GM23338 (cell line): Measurements from ENCODE around the gene PRPF6. TPM values are rescaled to one million over a fixed set of nuclear protein-coding genes. Genes with fewer than 3 reads are reported as not detected.

Source experiments
- ATAC-seq: fragments of 200-7000 bp; cut with Tn5 transposase; 3 replicates; pipeline ENCODE4 v1.9.1; 2020
- DNase-seq: peaks from one replicate; pipeline ENCODE4 v3.0.0-alpha.2; 2015; ENCODE audit warnings: low spot score
- H2AFZ ChIP-seq: fragments of 200-600 bp; sonication (generic); 2 replicates; pipeline ENCODE4 v1.8.0; 2016; ENCODE audit warnings: antibody characterized with exemption, mild to moderate bottlenecking, moderate library complexity
- H3F3A ChIP-seq: fragments of 200-600 bp; sonication (generic); replicated peaks from 2 replicates; pipeline ENCODE4 v1.8.0; 2017; ENCODE audit warnings: antibody characterized with exemption, mixed run types, low read depth
- H3K27ac ChIP-seq: fragments of 200-600 bp; sonication (generic); 2 replicates; pipeline ENCODE4 v1.6.1; 2016; ENCODE audit warnings: low read depth
- H3K27me3 ChIP-seq: fragments of 200-600 bp; sonication (generic); 2 replicates; pipeline ENCODE4 v1.8.0; 2016; ENCODE audit warnings: mild to moderate bottlenecking, mixed run types, moderate library complexity; ENCODE audit not compliant: insufficient read depth
- H3K36me3 ChIP-seq: fragments of 200-600 bp; sonication (generic); 2 replicates; pipeline ENCODE4 v1.8.0; 2016; ENCODE audit warnings: mild to moderate bottlenecking; ENCODE audit not compliant: insufficient read depth
- H3K4me1 ChIP-seq: fragments of 200-600 bp; sonication (generic); 2 replicates; pipeline ENCODE4 v1.8.0; 2016; ENCODE audit warnings: mild to moderate bottlenecking, moderate library complexity; ENCODE audit not compliant: insufficient read depth
- H3K4me2 ChIP-seq: fragments of 200-600 bp; sonication (generic); 2 replicates; pipeline ENCODE4 v1.7.1; 2017; ENCODE audit warnings: mixed run types
- H3K4me3 ChIP-seq: fragments of 200-600 bp; sonication (generic); 2 replicates; pipeline ENCODE4 v1.6.1; 2016; ENCODE audit warnings: mixed run types
- H3K79me2 ChIP-seq: fragments of 200-600 bp; sonication (generic); replicated peaks from 2 replicates; pipeline ENCODE4 v1.8.0; 2017; ENCODE audit warnings: mild to moderate bottlenecking; ENCODE audit not compliant: insufficient read depth
- H3K9me2 ChIP-seq: fragments of 200-600 bp; sonication (generic); 2 replicates; pipeline ENCODE4 v1.8.0; 2017; ENCODE audit not compliant: insufficient read depth
- H4K20me1 ChIP-seq: fragments of 200-600 bp; sonication (generic); replicated peaks from 2 replicates; pipeline ENCODE4 v1.8.0; 2017; ENCODE audit warnings: mild to moderate bottlenecking; ENCODE audit not compliant: insufficient read depth
- H3K27ac Mint-ChIP-seq: 2 replicates; pipeline ENCODE4 v1.8.0; 2020; ENCODE audit warnings: inconsistent platforms, mild to moderate bottlenecking, moderate library complexity, mixed read lengths
- H3K27me3 Mint-ChIP-seq: 3 replicates; pipeline ENCODE4 v1.8.0; 2022; ENCODE audit warnings: low read depth, mild to moderate bottlenecking, moderate library complexity, mixed read lengths, inconsistent platforms; ENCODE audit not compliant: insufficient read depth, poor library complexity
- H3K36me3 Mint-ChIP-seq: 3 replicates; pipeline ENCODE4 v1.8.0; 2021; ENCODE audit warnings: low read depth, mild to moderate bottlenecking, inconsistent platforms, moderate library complexity, mixed read lengths
- H3K4me1 Mint-ChIP-seq: 3 replicates; pipeline ENCODE4 v1.8.0; 2020; ENCODE audit warnings: mild to moderate bottlenecking, inconsistent platforms, mixed read lengths
- H3K4me3 Mint-ChIP-seq: 3 replicates; pipeline ENCODE4 v1.8.0; 2021; ENCODE audit warnings: moderate library complexity, mild to moderate bottlenecking, inconsistent platforms, mixed read lengths
- H3K9me3 Mint-ChIP-seq: 3 replicates; pipeline ENCODE4 v1.8.0; 2020; ENCODE audit warnings: moderate library complexity, mild to moderate bottlenecking, inconsistent platforms, mixed read lengths
- CREB1 ChIP-seq: fragments of 250-450 bp; sonication (Bioruptor Pico); IDR thresholded peaks from 2 replicates; pipeline ENCODE4 v1.5.0; 2020; ENCODE audit warnings: low read depth, mild to moderate bottlenecking, moderate library complexity
- CTCF ChIP-seq, 2 experiments: fragments of 200-600 bp in 1 of 2; sonication (generic) in 1 of 2; conservative IDR thresholded peaks; 2 replicates each; pipeline versions ENCODE4 v1.5.1 to v1.6.1; 2016 to 2017; ENCODE audit warnings: antibody characterized with exemption in 2 of 2, low read depth in 2 of 2, mild to moderate bottlenecking in 2 of 2, moderate library complexity in 1 of 2
- EZH2 ChIP-seq: fragments of 200-600 bp; sonication (generic); IDR thresholded peaks from one replicate; pipeline ENCODE4 v1.8.0; 2017; ENCODE audit warnings: antibody characterized with exemption, mild to moderate bottlenecking, low read depth; ENCODE audit not compliant: unreplicated experiment
- EZH2phosphoT487 ChIP-seq: fragments of 200-600 bp; sonication (generic); IDR thresholded peaks from one replicate; pipeline ENCODE4 v1.8.1; 2018; ENCODE audit warnings: antibody characterized with exemption; ENCODE audit not compliant: unreplicated experiment
- JUNB ChIP-seq: IDR thresholded peaks from one replicate; pipeline ENCODE4 v1.6.1; 2016; ENCODE audit warnings: antibody characterized with exemption; ENCODE audit not compliant: unreplicated experiment
- POLR2AphosphoS5 ChIP-seq: IDR thresholded peaks from 2 replicates; pipeline ENCODE4 v1.6.1; 2016; ENCODE audit warnings: antibody characterized with exemption, low read depth
- REST ChIP-seq: IDR thresholded peaks from one replicate; pipeline ENCODE4 v1.6.1; 2018; ENCODE audit warnings: antibody characterized with exemption; ENCODE audit not compliant: unreplicated experiment
- STAT1 ChIP-seq: IDR thresholded peaks from one replicate; pipeline ENCODE4 v1.6.1; 2016; ENCODE audit warnings: antibody characterized with exemption; ENCODE audit not compliant: unreplicated experiment
- ZNF114 ChIP-seq: fragments of 250-450 bp; sonication (Bioruptor Pico); IDR thresholded peaks from 2 replicates; pipeline ENCODE4 v1.5.0; 2020; ENCODE audit warnings: mild to moderate bottlenecking, moderate library complexity
- ZNF331 ChIP-seq: fragments of 250-450 bp; sonication (Bioruptor Pico); IDR thresholded peaks from 2 replicates; pipeline ENCODE4 v1.5.0; 2020; ENCODE audit warnings: low read depth, mild to moderate bottlenecking, moderate library complexity
- polyA plus RNA-seq: library from polyadenylated mRNA; unstranded; fragments of >200 nt; fragmentation: Nextera tagmentation; extraction: Ambion mirVana; gene quantifications from 2 replicates; pipeline ENCODE4 v1.2.1, GENCODE V29; 2016
- total RNA-seq: library from RNA; depleted of rRNA; stranded (reverse); fragments of >200 nt; shearing (Covaris generic); gene quantifications from 2 replicates; pipeline ENCODE4 v1.2.3, GENCODE V29; 2014
- TF ChIP-seq, protein P1 (sequence below): IDR thresholded peaks from 2 replicates; pipeline ENCODE4 v1.6.1; 2016; ENCODE audit warnings: antibody characterized with exemption

PRPF6 gene
- total and polyA plus RNA-seq, 2 experiments from 2014 or later, result 53.8 to 79.9 TPM

DNA sequence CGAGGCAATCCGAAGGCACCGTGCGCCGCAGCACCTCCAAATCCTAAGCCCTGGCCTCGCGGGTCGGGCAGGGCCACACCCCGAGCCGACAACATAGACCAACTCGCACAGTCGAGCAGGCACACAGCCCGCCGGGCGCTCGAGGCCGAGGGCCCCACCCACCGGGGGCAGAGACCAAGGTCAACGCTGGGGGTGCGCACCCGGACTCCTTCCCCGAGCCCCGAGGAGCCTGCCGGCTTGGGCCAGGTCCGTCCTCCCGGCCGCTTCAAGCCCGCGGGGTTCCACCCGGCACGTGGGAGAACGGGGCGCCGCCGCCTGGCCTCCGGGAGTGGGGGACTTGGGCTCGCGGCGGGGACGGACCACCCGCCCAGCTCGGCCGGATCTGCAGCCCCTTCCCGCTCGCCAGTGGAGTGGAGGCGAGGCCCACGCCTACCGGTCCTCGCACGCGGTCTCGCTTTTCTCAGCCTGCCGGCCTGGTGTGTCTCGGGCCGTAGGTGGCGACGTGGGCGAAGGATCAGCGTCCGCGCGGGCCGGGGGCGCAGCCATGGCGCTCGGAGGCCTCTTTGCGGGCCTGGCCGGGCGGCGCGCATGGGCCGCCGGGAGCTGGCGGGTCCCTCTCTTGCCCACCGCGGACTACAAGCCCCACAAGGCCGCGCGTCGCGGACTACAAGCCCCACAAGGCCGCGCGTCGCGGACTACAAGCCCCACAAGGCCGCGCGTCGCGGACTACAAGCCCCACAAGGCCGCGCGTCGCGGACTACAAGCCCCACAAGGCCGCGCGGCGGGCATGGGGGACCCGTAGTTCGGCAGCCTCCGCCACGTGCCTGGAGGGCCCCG is 24.9 kb upstream of the PRPF6 start, which contains the start of gene UCKL1:
TSS of gene UCKL1 (minus strand) at position 590 of the 837 bp plus-strand sequence. CDS start at position 546, 44 bp downstream.
- ATAC-seq, result peak; percentile 69
- H3K4me3 ChIP-seq, result peak within 1 kb of the TSS; percentile 92
- TF ChIP-seq ZNF114 (CRISPR knock-in tag) (no peak; the same call in 1 of the 2 replicates), EZH2phosphoT487 (no peak), CTCF (conservative IDR thresholded peaks at IDR 0.05; ENCODE audit: low read depth in 2 of 2) (no peak), JUNB (no peak), REST (no peak), CREB1 (peak; percentile 60), EZH2 (no peak), STAT1 (no peak), ZNF331 (CRISPR knock-in tag) (no peak), POLR2AphosphoS5 (peak; percentile 87)
- TF ChIP-seq, protein P1, sequence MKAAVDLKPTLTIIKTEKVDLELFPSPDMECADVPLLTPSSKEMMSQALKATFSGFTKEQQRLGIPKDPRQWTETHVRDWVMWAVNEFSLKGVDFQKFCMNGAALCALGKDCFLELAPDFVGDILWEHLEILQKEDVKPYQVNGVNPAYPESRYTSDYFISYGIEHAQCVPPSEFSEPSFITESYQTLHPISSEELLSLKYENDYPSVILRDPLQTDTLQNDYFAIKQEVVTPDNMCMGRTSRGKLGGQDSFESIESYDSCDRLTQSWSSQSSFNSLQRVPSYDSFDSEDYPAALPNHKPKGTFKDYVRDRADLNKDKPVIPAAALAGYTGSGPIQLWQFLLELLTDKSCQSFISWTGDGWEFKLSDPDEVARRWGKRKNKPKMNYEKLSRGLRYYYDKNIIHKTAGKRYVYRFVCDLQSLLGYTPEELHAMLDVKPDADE, result peak; percentile 99
- Mint-ChIP-seq H3K27me3 (peaks cover 16% of the 10 kb centered on the region), H3K4me1 (peaks cover 34% of the 10 kb centered on the region), H3K36me3 (peaks cover 13% of the 10 kb centered on the region; the same call in 2 of the 3 replicates), H3K9me3 (no peaks in the 10 kb centered on the region), H3K4me3 (peak within 1 kb of the TSS; percentile 83), H3K27ac (peak within 1 kb of the TSS; percentile 95)
- no peaks in the 10 kb centered on the region for H3K27me3 ChIP-seq
- H3F3A ChIP-seq, result 0 out of 2 replicates have a peak, but pooled peaks cover 11% of the 10 kb centered on the region
- H3K9me2 ChIP-seq, result no peaks in the 10 kb centered on the region
- H3K36me3 ChIP-seq, result no peaks in the 10 kb centered on the region
- peak within 1 kb of the TSS; percentile 99 for H3K4me2 ChIP-seq
- peaks cover 46% of the 10 kb centered on the region for H3K79me2 ChIP-seq
- H3K4me1 ChIP-seq, result peaks cover 18% of the 10 kb centered on the region
- peaks cover 17% of the 10 kb centered on the region for H4K20me1 ChIP-seq
- peak; percentile 94 for DNase-seq
- peak within 1 kb of the TSS; percentile 91 for H2AFZ ChIP-seq
- H3K27ac ChIP-seq, result peak within 1 kb of the TSS; percentile 90
